Neural cell (in vitro differentiated cells): ENCODE results near the gene TUBB1.

Experiments used
- EP300 ChIP-seq: fragments of 450-650 bp; conservative IDR thresholded peaks from 2 replicates; pipeline ENCODE4 v1.6.1; 2014; ENCODE audit warnings: antibody characterized with exemption, mild to moderate bottlenecking, moderate library complexity; ENCODE audit not compliant: poor library complexity, severe bottlenecking
- EZH2 ChIP-seq: fragments of 200-600, 300-800 bp; shearing (Covaris generic), sonication (generic); IDR thresholded peaks from 2 replicates; pipeline ENCODE4 v1.6.1; 2014; ENCODE audit warnings: antibody characterized with exemption, low read length, borderline replicate concordance, mild to moderate bottlenecking; ENCODE audit not compliant: insufficient read depth, poor library complexity, severe bottlenecking
- MXI1 ChIP-seq: fragments of 450-650 bp; conservative IDR thresholded peaks from 2 replicates; pipeline ENCODE4 v1.6.1; 2014; ENCODE audit warnings: antibody characterized with exemption, mild to moderate bottlenecking; ENCODE audit not compliant: poor library complexity, severe bottlenecking
- POLR2AphosphoS5 ChIP-seq: IDR thresholded peaks from 2 replicates; pipeline ENCODE4 v1.6.1; 2012
- RAD21 ChIP-seq: fragments of 450-650 bp; conservative IDR thresholded peaks from 2 replicates; pipeline ENCODE4 v1.6.1; 2014; ENCODE audit warnings: antibody characterized with exemption, mild to moderate bottlenecking, moderate library complexity
- REST ChIP-seq: IDR thresholded peaks from 2 replicates; pipeline ENCODE4 v1.6.1; 2012; ENCODE audit warnings: borderline replicate concordance
- SMC3 ChIP-seq: fragments of 450-650 bp; conservative IDR thresholded peaks from 2 replicates; pipeline ENCODE4 v1.6.1; 2014; ENCODE audit warnings: antibody characterized with exemption, mild to moderate bottlenecking, moderate library complexity; ENCODE audit not compliant: poor library complexity
- TF ChIP-seq, protein P1 (sequence below): fragments of 450-650 bp; IDR thresholded peaks from 2 replicates; pipeline ENCODE4 v1.5.1; 2014; ENCODE audit warnings: antibody characterized with exemption, mild to moderate bottlenecking, moderate library complexity; ENCODE audit not compliant: poor library complexity, severe bottlenecking

GRCh38 chr20:59037386-59037785, 18.2 kb downstream of the TUBB1 start:
- TF ChIP-seq EZH2 (no peak), MXI1 (no peak), SMC3 (no peak), POLR2AphosphoS5 (no peak), EP300 (no peak), RAD21 (no peak), REST (no peak)
- TF ChIP-seq, protein P1, sequence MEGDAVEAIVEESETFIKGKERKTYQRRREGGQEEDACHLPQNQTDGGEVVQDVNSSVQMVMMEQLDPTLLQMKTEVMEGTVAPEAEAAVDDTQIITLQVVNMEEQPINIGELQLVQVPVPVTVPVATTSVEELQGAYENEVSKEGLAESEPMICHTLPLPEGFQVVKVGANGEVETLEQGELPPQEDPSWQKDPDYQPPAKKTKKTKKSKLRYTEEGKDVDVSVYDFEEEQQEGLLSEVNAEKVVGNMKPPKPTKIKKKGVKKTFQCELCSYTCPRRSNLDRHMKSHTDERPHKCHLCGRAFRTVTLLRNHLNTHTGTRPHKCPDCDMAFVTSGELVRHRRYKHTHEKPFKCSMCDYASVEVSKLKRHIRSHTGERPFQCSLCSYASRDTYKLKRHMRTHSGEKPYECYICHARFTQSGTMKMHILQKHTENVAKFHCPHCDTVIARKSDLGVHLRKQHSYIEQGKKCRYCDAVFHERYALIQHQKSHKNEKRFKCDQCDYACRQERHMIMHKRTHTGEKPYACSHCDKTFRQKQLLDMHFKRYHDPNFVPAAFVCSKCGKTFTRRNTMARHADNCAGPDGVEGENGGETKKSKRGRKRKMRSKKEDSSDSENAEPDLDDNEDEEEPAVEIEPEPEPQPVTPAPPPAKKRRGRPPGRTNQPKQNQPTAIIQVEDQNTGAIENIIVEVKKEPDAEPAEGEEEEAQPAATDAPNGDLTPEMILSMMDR: no peak
